ENCODE results near the gene FSTL4.
"Not testable (repeated sequence)": the region's sequence is repeated elsewhere in the genome, so short reads cannot be mapped to it uniquely, and the experiment has no call there.

FSTL4 gene

DNA sequence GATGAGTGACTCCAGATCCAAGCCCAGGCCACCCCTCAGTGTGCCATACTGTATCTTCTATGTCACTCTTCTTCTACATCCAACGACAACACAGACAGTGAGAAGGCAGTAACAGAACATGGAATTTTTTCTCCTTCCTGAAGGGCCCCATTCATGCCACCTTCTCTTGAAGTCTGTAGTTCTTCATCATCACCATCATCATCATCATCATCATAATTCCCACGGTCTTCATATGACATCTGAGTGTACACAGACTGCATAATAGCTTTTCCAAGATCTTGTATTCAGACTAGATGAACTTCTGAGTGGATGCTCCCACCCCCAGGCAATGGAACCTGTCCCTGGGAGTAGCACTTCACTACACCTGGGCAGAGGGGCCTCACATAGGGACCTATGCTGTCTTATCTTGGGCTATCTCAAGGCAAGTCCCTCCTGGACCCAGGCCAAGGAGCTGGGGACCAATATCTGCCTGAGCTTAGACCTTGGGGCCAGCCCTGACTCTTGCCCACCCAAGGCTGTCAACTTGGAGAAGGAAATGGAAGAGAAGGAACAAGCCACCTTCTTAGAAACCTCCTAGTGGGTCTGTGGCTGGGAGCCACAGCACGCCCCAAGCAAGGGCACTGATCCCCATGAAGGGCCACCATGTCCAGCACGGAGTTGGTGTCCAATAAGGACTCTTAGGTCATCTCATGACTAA, 159.1 kb downstream of the FSTL4 start:
- no peak for DNase-seq

DNA sequence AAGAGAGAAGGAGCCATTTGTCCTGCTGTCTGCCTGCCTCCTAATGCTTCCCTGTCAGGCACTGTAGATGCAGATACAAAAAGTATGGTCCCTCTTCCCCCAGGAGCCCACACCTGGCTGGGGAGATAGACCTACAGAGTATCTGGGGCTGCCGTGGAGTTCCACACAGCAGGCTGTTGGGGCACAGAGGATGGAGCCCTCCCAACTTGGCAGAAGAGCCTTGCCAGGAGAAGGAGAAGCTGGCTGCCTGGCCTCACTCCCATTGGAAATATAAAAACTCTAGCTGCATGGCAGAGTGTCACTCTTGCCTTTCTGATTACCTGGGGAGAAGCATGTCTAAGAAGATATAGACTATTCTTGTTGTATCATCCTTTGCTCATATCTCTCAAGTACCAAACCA, 160.4 kb downstream of the FSTL4 start:
- DNase-seq, result no peak

DNA sequence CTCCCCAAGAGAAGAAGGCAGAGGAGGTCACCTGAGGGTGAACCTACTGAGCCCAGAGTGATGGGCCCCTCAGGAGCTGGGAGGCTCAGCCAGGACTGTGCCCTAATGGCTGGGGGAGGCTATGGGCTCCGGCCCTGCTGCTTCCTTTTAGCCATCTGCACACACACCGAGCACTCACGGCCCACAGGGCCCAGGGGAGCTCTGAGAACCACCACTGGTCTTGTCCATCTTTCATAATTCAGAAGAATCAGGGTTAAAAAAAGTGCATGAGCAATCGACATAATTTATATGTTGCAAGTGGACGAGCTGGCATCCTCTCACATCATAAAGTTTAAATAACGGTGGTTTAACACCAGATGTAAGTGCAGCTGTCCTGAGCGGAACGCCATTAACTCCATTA, 162.1 kb downstream of the FSTL4 start:
- DNase-seq, result no peak

DNA sequence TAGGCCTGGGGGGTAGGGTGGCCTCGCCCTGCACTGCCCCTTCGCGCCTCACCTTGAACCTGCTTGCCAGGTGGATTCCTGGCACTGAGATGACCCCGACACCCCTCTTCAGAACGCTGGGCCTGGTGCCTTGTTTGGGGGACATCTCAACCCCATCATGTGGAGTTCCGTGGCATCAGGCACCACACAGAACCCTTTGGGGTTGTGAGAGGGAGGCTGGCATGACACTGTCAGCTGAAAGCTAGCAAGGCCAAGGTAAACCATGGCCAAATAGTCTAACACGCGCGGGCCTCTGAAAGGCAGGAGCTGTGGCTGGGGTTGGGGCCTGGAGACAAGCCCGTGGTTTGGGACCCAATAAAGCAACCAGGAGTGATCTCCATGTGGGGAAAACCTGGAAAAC, 163.2 kb downstream of the FSTL4 start:
- no peak for DNase-seq

DNA sequence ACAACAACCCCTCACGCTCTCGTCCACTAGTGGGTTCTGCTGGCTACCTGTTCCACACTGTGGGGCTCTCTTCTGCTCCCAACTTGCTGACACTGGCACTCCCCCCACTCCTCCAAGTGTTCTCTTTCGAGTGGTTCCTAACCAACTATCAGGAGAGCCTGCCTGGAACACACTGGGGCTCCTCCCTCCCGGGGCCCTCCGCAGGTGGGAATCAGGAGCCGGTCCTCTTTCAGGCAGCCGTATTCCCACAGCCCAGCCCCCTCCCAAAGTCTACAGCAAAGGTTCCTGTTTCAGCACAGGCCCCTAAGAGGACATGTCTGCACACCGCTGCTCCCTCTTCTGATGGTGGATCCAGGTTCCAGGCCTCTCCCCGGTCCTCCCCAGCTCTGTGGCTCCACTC, 165.9 kb downstream of the FSTL4 start:
- DNase-seq, result no peak

DNA sequence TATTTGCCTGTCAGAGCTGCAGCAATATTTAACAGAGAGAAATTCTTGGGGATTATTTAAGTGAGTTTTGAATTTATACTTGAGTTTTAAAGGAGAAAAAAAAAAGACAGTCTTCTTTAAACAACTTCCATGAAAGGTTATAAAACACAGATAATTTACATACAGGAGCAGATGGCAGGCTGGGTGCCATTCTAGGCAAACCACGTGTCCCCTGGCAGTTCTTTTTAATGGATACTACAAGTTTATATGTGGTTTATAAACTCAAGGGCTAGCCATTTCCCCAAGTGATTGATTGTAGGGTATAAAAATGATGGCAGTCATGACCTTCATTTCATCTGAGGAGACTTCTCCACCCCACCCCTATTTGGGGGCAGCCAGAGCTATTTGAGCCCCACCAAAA, 166.6 kb downstream of the FSTL4 start:
- DNase-seq, result no peak

DNA sequence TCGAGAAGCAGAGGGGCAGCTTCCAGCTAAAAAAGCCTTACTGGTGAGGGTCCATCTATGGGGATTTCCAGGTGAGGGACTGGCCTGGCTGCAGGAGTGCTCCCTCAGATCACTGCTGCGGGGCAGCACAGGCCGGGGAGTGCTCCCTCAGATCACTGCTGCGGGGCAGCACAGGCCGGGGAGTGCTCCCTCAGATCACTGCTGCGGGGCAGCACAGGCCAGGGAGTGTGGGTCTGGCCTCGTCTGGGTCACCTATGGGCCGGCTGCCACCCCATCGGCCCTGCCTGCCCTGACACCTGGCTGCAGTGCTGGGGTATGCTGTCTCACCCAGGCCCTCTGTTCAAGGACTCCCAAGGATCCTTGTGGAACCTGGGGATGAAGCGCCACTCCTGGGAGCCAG, 167.1 kb downstream of the FSTL4 start:
- not testable (repeated sequence) for DNase-seq

DNA sequence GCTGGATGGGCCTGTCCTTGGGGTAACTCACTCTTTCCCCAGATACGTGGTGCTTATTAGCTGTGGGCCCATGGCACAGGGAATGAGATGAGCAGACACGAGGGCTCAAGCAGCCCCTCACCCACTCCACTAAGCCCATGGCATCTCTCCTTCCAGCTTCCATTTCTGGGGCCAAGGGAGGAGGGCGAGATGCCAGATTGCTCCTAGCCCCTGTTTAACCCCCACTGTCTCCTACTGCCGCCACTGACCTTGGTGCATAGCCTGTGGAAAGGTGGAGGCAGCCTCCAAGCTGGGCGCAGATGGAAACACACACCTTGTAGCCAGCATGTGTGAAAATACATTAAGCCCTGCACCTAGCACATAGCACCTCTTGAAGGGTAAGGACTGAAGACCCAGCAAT, 167.6 kb downstream of the FSTL4 start:
- DNase-seq, result no peak

DNA sequence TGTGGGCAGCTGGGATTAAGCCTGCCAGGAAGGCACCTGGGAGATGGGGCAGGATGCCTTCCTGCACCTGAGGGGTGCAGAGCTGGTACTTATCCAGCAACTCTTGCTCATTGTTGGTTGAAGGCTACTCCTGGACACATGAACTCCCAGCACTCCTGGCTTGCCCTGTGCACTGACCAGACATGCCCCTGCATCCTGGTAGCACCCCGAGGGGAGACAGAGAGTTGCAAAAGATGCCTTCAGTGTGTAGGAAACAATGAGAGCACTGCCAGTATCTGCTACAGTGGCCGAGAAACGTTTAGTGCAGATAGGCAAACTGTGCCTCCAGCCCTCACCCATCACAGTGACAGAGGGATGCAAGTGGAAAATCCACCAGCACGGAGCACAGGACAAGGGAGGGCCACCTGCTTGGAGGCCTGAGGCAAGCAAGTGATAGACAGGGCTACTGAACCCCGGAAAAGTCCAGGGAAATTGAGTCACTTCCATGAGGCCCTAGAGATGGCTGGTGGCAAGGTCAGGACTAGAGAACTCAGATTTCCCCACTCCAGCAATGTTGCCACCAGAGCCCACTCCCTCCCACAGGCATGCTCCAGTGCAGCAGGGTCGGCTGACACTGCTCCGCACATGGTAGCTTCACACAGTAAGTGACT, 171.1 kb downstream of the FSTL4 start:
- DNase-seq, result no peak

DNA sequence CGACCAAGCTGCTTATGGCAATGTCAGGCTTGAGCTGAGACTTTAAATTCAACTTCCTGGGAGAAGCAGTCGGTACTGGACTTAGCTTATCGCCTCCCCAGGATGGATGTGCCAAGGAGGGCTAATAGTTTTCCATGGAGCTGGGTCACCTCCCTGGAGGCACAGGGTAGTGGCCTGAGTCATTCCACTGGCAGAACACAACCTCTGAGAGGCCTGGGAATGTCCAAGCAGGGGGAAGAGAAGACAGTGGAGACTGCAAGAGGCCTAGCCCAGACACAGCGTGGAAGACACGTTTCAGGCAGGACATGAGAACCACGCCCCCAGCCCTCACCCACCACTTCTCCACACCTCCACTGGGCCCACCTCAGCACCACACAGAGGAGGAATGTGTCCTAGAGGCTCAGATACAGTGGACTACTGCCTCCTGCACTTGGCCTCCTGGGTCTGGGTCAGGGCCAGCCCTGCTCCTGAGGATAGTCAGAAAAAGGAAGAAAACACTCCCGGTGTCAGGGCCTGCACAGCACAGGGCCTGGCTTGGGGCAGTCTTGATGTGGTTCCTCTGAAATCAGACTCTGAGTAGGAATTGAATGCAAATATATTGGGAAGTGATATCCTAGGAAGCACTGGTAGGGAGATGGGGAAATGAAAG, 171.8 kb downstream of the FSTL4 start:
- DNase-seq, result no peak

DNA sequence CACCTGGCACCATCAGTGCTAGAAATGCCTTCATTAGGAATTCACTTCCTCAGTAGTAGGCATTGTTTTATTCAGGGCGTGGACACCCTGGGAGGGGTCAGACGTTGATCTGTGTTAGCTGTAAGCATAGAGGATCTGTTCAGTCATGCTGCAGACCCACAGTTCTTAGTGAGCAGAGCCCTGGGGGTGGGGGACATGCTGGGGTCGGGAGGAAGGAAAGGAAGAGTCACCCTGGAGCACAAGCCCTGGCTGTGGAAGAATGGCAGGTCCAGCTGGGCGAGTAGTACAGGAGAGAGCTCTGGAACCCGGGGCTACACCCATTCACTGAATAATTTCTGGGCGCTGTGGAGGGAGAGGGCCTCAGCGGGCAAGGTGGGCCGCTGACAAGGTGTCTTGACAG, 172.5 kb downstream of the FSTL4 start:
- no peak for DNase-seq

DNA sequence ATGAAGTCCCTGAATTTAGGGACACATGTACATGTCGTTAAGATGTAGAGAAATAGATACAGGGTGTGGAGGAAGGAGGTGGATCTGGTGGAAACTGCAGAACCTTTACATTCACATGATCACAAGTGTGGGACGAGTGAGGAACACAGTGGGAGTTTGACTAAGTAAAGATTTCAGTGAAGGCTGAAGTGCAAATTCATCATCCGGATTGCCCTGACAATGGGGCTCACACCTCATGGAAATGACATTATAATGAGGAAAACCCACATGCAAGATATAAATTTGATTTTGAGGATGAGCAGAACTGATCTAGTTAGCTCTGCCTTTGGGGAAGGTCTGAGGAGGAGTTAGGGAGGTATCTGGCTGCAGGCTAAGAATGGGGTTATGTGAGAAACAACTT, 173.9 kb downstream of the FSTL4 start:
- DNase-seq, result no peak

DNA sequence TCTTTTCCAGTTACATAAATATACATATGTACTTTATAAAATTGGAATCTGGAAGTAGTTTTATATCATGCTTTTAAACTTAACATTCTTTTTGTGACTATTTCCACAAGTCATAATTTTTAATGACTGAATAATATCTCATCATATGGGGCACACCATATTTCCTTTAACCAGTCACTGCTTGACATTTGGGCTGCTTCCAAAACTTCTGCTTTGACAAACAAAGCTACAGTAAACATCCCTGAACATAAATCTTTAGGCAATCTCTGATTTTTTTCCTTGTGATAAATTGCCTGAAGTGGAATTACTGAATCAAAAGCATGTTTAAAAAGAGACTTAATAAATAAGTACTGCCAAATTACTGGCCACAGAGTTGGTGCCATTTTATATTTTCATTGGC, 178.0 kb downstream of the FSTL4 start:
- no peak for DNase-seq

DNA sequence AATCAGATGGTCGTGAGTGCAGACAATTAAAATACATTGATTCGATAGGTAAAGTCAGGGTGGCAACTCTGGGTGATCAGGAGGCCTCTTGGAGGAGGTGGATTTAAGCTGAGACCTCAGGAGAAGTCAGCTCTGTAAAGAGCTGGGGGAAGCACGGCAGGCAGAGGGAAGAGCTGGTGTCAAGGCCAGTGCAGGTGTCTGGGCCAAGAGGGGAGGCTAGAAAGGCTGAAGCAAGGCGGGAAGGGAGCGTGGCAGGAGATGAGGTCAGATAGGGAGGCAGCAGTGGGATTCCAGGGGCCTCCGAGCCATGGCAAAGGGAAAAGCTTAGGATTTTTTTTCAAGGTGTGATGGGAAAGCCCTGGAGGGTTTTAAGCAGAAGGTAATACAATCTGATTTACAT, 178.7 kb downstream of the FSTL4 start:
- DNase-seq, result no peak

DNA sequence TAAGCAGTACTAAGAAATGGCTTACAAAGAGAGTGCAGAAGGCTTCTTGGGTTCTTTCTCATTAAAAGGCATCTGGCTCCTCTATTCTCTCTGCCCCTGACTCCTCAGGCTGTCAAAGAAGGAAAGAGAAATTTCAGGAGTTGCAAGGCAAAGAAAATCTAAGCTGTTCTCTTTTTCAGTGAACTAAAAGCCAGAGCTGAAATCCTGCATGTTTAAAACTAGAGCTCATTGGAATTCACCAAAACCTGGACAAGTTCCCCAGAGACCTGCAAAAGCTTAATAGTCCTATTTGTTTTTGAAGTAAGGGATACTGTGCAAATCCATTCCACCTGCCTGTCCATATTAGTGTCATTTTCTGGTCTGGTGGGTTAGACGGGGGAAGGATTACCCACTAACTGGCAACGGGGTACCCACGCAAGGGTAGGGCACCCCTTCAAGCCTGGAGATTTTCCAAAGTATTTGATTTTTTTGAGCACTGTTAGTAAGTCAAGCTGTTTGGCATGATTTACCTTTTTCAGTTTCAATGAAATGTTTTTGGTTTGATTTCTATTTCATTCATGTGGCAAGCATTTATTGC, 179.3 kb downstream of the FSTL4 start:
- no peak for DNase-seq

DNA sequence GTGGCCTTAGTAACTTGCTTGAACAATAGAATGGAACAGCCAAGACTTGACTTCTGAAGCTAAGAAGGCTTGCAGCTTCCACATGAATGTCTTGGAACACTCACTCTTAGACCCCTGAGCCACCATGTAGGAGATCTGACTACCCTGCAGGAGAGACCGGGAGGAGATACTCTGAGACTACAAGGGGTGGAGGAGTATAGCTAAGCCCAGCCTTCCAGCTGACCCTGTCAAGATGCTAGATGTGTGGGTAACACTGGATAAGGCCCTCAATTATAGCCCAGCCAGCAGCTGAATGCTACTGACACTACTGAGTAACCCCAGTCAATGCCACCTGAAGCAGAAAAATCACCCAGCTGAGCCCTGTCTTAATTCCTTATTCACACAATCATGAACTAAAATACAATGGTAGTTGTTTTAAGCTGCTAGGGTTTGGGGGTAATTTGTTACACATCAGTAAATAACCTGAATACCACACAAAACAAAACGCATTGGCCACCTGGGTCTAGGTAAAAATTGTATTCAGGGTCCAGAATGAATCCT, 180.9 kb downstream of the FSTL4 start:
- no peak for DNase-seq

DNA sequence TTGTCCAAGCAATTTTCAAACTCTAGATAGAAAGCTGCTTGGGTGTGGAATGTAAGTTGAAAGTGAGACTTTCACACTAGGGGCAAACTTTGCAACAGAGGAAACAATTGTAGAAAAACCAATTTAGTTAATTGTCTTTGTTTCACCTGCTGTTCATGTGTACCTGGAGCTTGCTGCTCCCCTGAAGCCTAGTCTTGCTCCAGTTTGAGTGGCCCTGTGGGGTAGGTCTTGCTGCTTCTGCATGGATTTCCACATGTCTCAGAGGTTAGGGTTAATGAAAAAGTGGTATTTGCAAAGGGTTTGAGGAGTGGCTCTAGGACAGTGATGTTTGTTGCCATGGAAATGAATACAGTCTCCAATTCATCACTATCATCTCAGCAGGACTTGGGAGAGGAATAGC, 182.2 kb downstream of the FSTL4 start:
- no peak for DNase-seq

DNA sequence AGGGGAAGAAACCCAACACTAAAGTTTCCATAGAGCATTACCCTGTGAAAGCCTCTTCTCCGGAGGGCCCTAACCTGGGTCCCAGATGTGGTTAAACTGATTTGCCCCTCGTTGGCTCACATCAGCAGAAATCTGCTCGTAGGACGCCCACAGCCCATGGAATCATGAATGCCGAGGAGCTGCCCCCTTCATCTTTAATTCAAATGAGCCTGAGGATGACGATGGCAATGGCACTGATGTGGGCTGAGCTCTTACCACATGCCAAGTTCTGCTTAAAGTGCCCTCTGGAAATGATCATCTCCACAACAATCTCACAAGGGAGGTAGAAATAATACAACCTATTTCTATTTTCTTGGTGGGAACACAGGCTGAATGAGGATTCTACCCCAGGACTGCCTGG, 183.3 kb downstream of the FSTL4 start:
- no peak for DNase-seq

DNA sequence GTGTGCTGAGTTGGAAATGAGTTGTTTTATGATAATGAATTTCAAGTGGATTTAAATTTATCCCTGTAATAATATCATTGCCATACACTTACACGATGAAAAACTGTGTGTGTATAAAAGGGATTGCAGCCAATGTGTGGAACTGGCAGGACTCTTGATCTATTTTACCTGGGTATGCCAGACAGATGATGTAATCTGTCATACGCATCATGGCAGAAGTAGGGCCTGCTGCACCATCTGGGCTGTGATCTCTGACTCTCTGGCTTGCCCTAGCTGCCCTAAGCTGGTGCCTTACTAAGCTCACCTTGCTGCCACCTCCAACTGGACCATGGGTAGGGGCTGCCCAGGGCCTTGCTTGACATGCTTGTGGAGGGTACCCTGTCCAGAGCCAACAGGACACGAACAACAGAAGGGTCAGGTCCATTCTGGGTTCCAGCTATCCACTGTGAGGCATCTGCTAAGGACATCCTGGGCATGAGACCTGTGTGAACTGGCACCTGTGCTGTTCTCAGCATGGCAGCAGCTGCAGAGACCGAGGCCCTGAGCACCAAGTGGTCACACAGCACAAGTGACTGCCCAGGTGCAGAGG, 184.2 kb downstream of the FSTL4 start:
- no peak for DNase-seq

DNA sequence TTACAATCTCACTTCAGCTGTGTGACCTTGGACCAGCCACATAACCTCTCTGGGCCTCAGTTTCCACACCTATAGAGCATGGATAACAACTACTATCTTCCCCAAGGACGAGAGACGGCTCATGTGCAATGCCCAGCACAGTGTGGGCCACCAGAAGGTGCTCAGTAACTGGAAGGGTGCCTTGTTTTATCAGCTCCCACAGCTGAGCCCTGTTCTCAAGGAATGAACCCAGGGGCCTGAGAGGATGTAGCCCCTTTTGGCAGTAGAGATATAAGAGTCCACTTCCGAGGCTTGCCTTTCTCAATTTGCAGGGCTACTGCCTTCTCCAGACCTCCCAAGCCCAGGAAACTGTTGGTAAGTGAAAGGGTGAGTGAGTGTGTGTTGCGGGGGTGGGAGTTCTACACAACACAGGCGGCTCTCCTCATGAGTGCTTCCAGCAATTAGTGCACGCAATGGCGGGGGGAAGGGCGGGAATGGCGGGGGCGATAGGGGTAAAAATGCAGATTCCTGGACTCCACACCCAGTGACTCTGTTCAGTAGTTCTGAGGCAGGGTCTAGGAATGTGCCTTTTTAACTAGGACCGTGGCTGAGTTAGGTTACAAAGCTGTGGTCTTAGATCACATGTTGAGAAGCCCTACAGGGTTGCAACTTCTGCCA, 185.1 kb downstream of the FSTL4 start:
- no peak for DNase-seq

DNA sequence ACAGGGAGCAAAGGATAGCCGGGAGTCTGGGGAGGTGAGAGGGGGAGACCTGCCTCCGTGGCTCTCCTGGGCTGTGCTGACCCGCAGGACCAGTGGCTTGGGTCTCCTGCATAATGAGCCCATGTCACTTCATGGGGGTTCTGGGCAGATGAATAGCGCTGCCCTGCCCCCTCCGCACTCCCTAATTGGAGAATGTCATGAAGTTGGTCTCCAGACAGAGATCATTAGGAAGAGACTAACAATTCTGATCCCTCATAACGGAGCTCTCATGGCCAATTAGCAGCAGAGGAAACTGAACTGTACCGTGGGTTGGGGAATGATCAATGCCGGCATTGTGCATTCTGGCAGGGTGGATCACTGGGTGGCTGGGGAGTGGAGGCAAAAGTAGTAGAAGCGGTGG, 186.1 kb downstream of the FSTL4 start:
- DNase-seq, result no peak

DNA sequence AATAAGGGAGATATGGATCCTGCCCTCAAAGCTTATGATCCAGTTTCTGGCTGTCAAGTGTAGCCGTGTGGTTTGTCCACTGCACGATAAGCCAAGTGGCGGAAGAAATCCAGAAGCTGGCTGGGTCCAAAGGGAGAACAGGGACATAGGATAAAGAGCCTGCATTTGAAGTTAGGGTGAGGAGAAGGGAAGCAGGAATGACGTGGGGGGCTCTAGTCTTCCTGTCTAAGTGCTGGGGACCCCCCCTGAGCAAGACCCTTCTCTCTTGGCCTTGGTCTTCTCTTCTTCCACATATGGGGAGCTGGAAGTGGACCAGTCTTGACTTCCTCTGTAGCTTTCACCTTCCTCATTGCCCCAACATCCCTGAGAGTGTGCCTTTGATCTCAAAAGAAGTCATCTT, 186.6 kb downstream of the FSTL4 start:
- no peak for DNase-seq

DNA sequence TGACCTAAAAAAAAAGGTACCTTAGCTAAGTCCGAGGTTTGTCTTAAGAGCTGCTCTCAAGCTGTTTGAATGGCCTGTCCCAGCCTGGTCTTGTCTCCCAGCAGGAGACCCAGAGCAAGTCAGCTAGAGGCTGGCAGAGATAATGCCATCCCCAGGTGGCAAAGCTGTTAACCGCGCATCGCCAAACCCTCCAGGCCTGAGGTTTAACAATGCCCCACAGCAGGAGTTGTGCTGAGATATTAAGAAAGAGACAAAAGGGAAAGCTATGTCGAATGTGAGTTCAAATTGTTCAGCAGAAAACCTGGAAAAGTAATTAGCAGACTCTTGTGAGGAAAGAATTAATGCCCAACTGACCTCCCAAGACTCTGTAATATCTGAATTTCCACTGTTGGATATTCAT, 187.1 kb downstream of the FSTL4 start:
- DNase-seq, result no peak

Measured in activated effector memory CD4-positive, alpha-beta T cell treated with Interleukin-2 at 50 U/mL for 16 hours (primary cell).